Muscle of leg (tissue), 11 donors: ENCODE results near the gene HEG1. TPM values are rescaled to one million over a fixed set of nuclear protein-coding genes. Genes with fewer than 3 reads are reported as not detected.
"Not testable (repeated sequence)": the region's sequence is repeated elsewhere in the genome, so short reads cannot be mapped to it uniquely, and the experiment has no call there.

ENCODE experiments used
- DNase-seq: peaks from one replicate; pipeline ENCODE4 v3.0.0; 2013
- H3K27ac ChIP-seq: one replicate; pipeline ENCODE4 v1.5.1; 2013; ENCODE audit warnings: mild to moderate bottlenecking, low read length, control low read depth
- H3K27me3 ChIP-seq: one replicate; pipeline ENCODE4 v1.6.1; 2013; ENCODE audit warnings: low read length; ENCODE audit not compliant: control insufficient read depth, insufficient read depth
- H3K36me3 ChIP-seq: one replicate; pipeline ENCODE4 v1.6.1; 2013; ENCODE audit warnings: low read length; ENCODE audit not compliant: control insufficient read depth, insufficient read depth
- H3K4me1 ChIP-seq: one replicate; pipeline ENCODE4 v1.6.1; 2013; ENCODE audit warnings: low read length; ENCODE audit not compliant: control insufficient read depth, insufficient read depth
- H3K4me3 ChIP-seq: one replicate; pipeline ENCODE4 v1.5.1; 2013; ENCODE audit warnings: low read length, control low read depth
- H3K9me3 ChIP-seq: replicated peaks from 2 replicates; pipeline ENCODE4 v1.6.1; 2013; ENCODE audit warnings: low read depth, low read length; ENCODE audit not compliant: control insufficient read depth
- WGBS: methylation state at CpG from one replicate; pipeline ENCODE4 v1.1.5; 2013; ENCODE audit warnings: missing lambda C conversion rate; ENCODE audit not compliant: insufficient coverage; 5-methylcytosine and 5-hydroxymethylcytosine counted together
- polyA plus RNA-seq, 8 donors: library from polyadenylated mRNA; unstranded; fragments of 120-200 nt; gene quantifications; one replicate each; pipeline versions ENCODE4 v1.2.1 to v1.2.3, GENCODE V29; 2013; ENCODE audit warnings: inconsistent platforms in 1 of 8, low replicate concordance in 1 of 8; ENCODE audit not compliant: insufficient read length in 8 of 8, insufficient read depth in 1 of 8
- total RNA-seq: library from RNA; stranded (reverse); fragments of 120-200 nt; gene quantifications from one replicate; pipeline ENCODE4 v1.2.4, GENCODE V29; 2013

Gene HEG1
- total and polyA plus RNA-seq, 9 donors = 19.3 to 43.4 (median 30.8) TPM

GRCh38 chr3:125085166-125085565 lies 29.4 kb upstream of the HEG1 start:
- no peak overlapping the region for H3K4me3 ChIP-seq
- no peak for DNase-seq

DNA sequence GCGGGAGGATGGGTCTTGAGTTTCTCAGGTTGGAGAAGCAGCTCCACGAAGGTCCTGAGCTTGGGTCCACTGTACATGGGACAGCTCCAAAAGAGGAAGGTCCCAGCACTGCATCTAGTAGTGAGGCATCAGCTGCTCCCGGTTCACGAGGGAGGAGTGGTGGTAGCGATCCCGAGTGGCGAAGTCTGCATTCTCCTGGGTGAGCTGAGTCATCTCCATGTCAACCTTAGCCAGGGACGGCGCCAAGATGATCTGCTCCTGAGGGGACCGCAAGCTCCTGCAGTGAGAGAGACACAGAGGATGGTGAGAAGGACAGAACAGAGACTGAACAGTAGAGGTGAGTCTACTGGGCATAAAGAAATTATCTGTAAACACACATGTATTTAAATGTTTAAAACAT lies 28.0 kb upstream of the HEG1 start:
- no peaks in the 10 kb centered on the region for H3K36me3 ChIP-seq
- H3K4me1 ChIP-seq = no peaks in the 10 kb centered on the region
- H3K4me3 ChIP-seq = no peak overlapping the region
- no peaks in the 10 kb centered on the region for H3K27me3 ChIP-seq
- whole genome bisulfite sequencing = 84% methylated on average over 9 of the region's 10 CpGs
- H3K9me3 ChIP-seq = no peaks in the 10 kb centered on the region
- DNase-seq = no peak
- H3K27ac ChIP-seq = no peak overlapping the region

More at GRCh38 chr3:125085166-125085565, 29.4 kb upstream of the HEG1 start:
- Histone ChIP-seq H3K9me3 (no peaks in the 10 kb centered on the region), H3K27me3 (no peaks in the 10 kb centered on the region), H3K27ac (no peak overlapping the region), H3K4me1 (no peaks in the 10 kb centered on the region), H3K36me3 (no peaks in the 10 kb centered on the region)

- not testable (repeated sequence) for DNase-seq, H3K4me1 ChIP-seq, H3K27me3 ChIP-seq, H3K36me3 ChIP-seq, H3K9me3 ChIP-seq, H3K27ac ChIP-seq, H3K4me3 ChIP-seq
- 60% methylated on average over 1 of the region's 4 CpGs for WGBS
Measured at GRCh38 chr3:125082339-125082738, 26.5 kb upstream of the HEG1 start.

DNA sequence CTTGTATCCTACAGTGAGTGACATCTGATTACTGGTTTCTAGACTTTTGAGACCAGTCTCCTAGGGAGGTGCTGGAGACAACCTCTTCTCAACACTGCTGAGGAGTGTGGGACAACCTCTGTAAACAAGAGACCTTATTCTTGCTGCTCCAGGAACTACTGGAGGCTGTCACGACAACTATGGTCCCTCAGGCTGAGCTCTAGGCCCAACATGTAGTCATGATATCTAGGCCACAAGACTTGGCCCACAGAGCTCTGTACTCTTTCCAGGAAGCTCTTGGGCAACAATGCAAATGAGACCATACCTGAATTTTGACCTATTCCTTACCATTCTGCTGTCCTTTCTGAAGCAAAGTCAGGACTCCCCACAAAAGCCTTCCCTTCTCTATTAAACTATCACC lies 24.3 kb upstream of the HEG1 start:
- H3K27ac ChIP-seq = no peak overlapping the region
- 92% methylated on average over 1 of the region's 1 CpG for WGBS
- no peak for DNase-seq

GRCh38 chr3:125079675-125080045 lies 23.9 kb upstream of the HEG1 start:
- H3K4me3 ChIP-seq = no peak overlapping the region
- H3K4me1 ChIP-seq = no peaks in the 10 kb centered on the region
- no peak overlapping the region for H3K27ac ChIP-seq
- H3K36me3 ChIP-seq = no peaks in the 10 kb centered on the region
- no peaks in the 10 kb centered on the region for H3K9me3 ChIP-seq
- DNase-seq = no peak
- no peaks in the 10 kb centered on the region for H3K27me3 ChIP-seq
- 80% methylated on average over 1 of the region's 1 CpG for WGBS

More for the DNA sequence above, 24.3 kb upstream of the HEG1 start:
- H3K4me1 ChIP-seq = no peaks in the 10 kb centered on the region
- H3K9me3 ChIP-seq = no peaks in the 10 kb centered on the region
- H3K4me3 ChIP-seq = no peak overlapping the region
- H3K27me3 ChIP-seq = no peaks in the 10 kb centered on the region
- no peaks in the 10 kb centered on the region for H3K36me3 ChIP-seq

GRCh38 chr3:125078951-125079674 lies 23.3 kb upstream of the HEG1 start:
- Histone ChIP-seq H3K4me1 (no peaks in the 10 kb centered on the region), H3K27ac (no peak overlapping the region)

GRCh38 chr3:125077864-125078263 lies 22.1 kb upstream of the HEG1 start:
- H3K4me3 ChIP-seq = no peak overlapping the region
- peaks cover 7% of the 10 kb centered on the region for H3K4me1 ChIP-seq
- H3K36me3 ChIP-seq = no peaks in the 10 kb centered on the region
- H3K27me3 ChIP-seq = no peaks in the 10 kb centered on the region
- H3K27ac ChIP-seq = no peak overlapping the region
- H3K9me3 ChIP-seq = no peaks in the 10 kb centered on the region
- WGBS = 89% methylated on average over 2 of the region's 3 CpGs
- no peak for DNase-seq

More at GRCh38 chr3:125078951-125079674, 23.3 kb upstream of the HEG1 start:
- Histone ChIP-seq H3K36me3 (no peaks in the 10 kb centered on the region), H3K27me3 (no peaks in the 10 kb centered on the region), H3K9me3 (no peaks in the 10 kb centered on the region), H3K4me3 (no peak overlapping the region)
- WGBS = 53% methylated on average over 2 of the region's 6 CpGs
- no peak for DNase-seq

DNA sequence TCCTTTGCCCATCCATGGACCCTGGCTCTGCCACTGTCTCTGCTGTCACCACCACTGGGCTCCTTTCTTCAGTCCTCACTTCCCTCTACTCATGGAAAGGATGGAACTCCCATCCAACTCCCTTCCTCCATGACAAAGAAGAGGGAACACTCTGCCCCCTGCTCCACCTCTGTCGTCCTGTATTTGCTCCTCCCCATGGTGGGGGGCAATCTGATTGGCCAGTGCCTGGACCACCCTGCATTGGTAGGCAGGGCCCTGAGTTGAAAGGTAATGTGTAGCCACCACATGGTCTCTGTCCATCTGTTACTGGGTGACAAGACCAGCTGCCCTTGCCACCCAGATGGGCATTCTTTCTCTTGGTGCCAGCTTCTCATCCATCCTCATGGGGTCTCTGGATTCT lies 20.7 kb upstream of the HEG1 start:
- no peak for DNase-seq
- Histone ChIP-seq H3K27ac (no peak overlapping the region), H3K4me1 (peaks cover 11% of the 10 kb centered on the region), H3K9me3 (no peaks in the 10 kb centered on the region), H3K27me3 (no peaks in the 10 kb centered on the region), H3K4me3 (no peak overlapping the region), H3K36me3 (no peaks in the 10 kb centered on the region)
- no CpG with 5 or more reads among the region's 1 CpG for WGBS

- H3K4me1 ChIP-seq = peaks cover 11% of the 10 kb centered on the region
- no peak overlapping the region for H3K4me3 ChIP-seq
- H3K27me3 ChIP-seq = no peaks in the 10 kb centered on the region
- H3K27ac ChIP-seq = no peak overlapping the region
- H3K9me3 ChIP-seq = no peaks in the 10 kb centered on the region
- WGBS = 17% methylated on average over 1 of the region's 3 CpGs
- no peaks in the 10 kb centered on the region for H3K36me3 ChIP-seq
- DNase-seq = no peak
Measured at GRCh38 chr3:125075738-125076137, 19.9 kb upstream of the HEG1 start.

GRCh38 chr3:125073390-125073905 lies 17.7 kb upstream of the HEG1 start:
- 60% methylated on average over 1 of the region's 7 CpGs for WGBS
- Histone ChIP-seq H3K27me3 (no peaks in the 10 kb centered on the region), H3K9me3 (no peaks in the 10 kb centered on the region), H3K36me3 (no peaks in the 10 kb centered on the region), H3K27ac (no peak overlapping the region), H3K4me1 (peaks cover 11% of the 10 kb centered on the region), H3K4me3 (no peak overlapping the region)
- no peak for DNase-seq
